ENCODE measurements around the gene FBXO3.
"Not testable (repeated sequence)": the region's sequence is repeated elsewhere in the genome, so short reads cannot be mapped to it uniquely, and the experiment has no call there.

The FBXO3 gene, protein sequence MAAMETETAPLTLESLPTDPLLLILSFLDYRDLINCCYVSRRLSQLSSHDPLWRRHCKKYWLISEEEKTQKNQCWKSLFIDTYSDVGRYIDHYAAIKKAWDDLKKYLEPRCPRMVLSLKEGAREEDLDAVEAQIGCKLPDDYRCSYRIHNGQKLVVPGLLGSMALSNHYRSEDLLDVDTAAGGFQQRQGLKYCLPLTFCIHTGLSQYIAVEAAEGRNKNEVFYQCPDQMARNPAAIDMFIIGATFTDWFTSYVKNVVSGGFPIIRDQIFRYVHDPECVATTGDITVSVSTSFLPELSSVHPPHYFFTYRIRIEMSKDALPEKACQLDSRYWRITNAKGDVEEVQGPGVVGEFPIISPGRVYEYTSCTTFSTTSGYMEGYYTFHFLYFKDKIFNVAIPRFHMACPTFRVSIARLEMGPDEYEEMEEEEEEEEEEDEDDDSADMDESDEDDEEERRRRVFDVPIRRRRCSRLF

DNA sequence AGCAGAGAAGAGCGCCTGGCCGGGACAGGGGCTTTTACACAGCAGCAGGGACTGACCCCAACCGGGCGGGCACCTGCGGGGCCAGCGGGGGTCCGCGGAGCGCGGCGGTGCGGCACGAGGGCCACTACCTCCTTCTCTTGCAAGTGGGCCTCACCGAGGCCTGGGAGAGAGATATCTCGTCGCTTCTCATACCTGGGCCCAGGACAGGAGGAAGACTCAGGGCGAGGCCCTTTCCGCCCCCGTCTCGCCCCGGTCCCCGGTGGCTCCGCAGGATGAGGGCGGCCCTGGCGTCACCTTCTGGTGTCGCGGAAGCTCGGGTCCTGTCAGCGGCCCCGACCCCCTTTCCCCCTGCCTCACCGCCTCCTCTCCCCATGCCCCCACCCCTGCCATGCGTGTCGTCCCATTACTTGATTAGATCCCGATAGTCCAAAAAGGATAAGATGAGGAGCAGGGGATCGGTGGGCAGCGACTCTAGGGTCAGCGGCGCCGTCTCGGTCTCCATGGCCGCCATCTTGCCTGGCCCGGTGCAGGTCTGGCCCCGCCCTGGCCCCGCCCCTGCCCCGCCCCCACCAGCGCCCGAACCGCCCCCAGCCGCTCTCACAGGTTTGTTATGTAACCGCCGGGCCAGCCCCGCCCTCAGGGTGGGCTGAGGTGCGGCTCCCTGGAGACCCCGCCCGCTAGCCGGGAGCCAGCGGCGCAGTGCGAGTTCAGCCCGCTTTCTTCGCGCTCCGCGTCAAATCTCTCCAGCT, at the start of gene FBXO3:
Gene FBXO3, minus strand, starts transcription at position 534 of the 749 bp plus-strand sequence. Its CDS starts 23 bp downstream, at position 511.
- DNase-seq (ENCODE audit: low spot score): peak; percentile 89
- H3K27ac ChIP-seq: peak within 1 kb of the TSS; percentile 78 to 84
- peak within 1 kb of the TSS; percentile 90 for H3K4me3 ChIP-seq
- TF ChIP-seq, protein P1, sequence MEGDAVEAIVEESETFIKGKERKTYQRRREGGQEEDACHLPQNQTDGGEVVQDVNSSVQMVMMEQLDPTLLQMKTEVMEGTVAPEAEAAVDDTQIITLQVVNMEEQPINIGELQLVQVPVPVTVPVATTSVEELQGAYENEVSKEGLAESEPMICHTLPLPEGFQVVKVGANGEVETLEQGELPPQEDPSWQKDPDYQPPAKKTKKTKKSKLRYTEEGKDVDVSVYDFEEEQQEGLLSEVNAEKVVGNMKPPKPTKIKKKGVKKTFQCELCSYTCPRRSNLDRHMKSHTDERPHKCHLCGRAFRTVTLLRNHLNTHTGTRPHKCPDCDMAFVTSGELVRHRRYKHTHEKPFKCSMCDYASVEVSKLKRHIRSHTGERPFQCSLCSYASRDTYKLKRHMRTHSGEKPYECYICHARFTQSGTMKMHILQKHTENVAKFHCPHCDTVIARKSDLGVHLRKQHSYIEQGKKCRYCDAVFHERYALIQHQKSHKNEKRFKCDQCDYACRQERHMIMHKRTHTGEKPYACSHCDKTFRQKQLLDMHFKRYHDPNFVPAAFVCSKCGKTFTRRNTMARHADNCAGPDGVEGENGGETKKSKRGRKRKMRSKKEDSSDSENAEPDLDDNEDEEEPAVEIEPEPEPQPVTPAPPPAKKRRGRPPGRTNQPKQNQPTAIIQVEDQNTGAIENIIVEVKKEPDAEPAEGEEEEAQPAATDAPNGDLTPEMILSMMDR (IDR thresholded peaks at IDR 0.05): no peak

DNA sequence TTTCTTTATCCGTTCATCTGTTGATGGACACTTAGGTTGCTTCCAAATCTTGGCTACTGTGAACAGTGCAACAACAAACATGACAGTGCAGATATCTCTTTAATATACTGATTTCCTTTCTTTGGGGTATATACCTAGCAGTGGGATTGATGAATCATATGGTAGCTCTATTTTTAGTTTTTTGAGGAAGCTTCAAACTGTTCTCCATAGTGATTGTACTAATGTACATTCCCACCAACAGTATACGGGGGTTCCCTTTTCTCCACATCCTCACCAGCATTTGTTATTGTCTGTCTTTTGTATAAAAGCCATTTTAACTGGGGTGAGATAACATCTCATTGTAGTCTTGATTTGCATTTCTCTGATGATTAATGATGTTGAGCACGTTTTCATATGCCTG, 48.7 kb upstream of the FBXO3 start:
- not testable (repeated sequence) for DNase-seq (ENCODE audit: low spot score); H3K4me3 ChIP-seq; H3K27ac ChIP-seq

DNA sequence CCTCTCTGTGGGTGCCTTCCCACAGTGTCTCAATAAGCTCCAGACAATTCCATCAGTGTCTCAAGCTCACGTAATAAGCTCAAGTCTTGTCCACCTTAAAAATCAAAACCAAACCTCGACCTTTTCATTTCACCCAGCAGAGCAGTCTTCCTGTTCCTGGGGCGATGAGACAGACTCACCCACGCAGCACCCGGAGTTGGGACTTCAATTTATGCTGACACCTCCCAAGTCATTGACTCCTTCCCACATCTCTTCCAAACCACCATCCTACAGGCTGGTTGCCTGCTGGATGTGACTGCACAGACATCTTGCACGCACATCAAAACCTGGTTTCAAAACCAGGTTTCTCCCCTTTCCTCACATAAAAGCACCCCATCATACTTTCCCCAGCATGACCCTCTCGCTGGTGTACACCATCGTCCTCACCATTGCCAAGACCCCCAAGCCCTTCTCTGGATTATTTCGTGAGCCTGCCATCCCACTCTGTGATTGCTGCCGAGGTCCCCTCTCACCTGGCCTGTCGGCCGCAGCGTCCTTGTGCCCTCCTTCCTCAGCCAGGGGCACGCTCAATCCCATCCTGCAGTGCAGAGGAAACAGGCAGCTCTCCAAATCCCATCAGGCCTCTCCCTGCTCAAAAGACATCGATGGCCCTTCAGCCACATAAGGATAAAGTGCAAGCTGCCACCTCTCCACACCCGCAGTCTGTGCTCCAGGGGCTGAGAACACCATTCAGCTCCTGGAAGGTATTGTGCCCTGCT, 45.1 kb upstream of the FBXO3 start:
- Histone ChIP-seq H3K27ac (no peak overlapping the region), H3K4me3 (no peak overlapping the region)
- TF ChIP-seq, protein P1 (IDR thresholded peaks at IDR 0.05): no peak
- DNase-seq (ENCODE audit: low spot score): no peak

DNA sequence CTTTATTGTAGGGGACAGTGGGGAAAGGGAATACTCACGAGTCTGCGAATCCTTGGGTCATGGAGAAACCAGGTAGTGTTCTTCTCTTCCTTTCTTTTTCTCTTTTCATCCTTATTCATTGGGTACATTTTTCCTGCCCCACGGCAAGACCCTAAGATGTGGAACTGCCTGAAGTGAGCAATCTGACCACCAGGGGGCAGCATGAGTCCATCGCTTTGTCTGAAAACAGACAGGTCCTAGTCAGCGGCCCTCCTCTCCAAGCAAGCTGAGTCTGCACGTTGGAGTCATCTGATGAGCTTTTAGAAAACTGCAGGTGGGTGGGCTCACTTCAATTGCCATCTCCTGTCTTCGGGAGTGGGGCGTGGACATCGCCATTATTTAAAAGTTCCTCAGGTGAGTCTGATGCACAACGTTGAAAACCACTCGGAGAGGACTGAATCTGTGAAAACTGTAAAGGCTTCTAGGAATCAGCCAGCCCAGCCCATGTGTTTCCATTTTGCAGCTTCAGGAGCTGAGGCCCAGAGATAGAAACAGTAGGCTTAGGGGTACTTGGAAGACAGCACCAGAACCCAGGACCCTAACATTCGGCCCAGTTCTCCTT, 34.0 kb upstream of the FBXO3 start:
- no peak overlapping the region for H3K4me3 ChIP-seq
- no peak overlapping the region for H3K27ac ChIP-seq
- DNase-seq (ENCODE audit: low spot score): peak; percentile 81
- TF ChIP-seq, protein P1 (IDR thresholded peaks at IDR 0.05): peak; percentile 76

DNA sequence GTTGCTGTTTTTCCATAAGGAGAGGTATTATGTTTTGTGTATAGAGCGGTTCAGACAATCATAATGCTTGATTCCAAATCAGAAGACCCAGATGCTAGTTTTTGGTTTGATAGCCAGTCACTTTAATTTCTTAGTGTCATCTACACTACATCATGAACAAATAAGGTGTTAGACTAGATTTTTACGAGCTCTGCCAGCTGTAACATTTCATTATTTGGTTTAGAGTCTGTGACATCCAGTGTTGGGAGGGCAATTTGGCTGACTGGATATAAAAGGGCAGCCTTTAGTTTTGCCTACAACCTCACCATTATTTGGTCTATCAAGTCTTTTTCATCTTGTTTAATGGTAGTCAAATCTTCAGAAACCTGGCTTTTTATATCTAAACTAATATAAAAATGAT, 30.2 kb upstream of the FBXO3 start:
- TF ChIP-seq, protein P1 (IDR thresholded peaks at IDR 0.05): no peak
- no peak for DNase-seq (ENCODE audit: low spot score)
- Histone ChIP-seq H3K27ac (no peak overlapping the region), H3K4me3 (no peak overlapping the region)

DNA sequence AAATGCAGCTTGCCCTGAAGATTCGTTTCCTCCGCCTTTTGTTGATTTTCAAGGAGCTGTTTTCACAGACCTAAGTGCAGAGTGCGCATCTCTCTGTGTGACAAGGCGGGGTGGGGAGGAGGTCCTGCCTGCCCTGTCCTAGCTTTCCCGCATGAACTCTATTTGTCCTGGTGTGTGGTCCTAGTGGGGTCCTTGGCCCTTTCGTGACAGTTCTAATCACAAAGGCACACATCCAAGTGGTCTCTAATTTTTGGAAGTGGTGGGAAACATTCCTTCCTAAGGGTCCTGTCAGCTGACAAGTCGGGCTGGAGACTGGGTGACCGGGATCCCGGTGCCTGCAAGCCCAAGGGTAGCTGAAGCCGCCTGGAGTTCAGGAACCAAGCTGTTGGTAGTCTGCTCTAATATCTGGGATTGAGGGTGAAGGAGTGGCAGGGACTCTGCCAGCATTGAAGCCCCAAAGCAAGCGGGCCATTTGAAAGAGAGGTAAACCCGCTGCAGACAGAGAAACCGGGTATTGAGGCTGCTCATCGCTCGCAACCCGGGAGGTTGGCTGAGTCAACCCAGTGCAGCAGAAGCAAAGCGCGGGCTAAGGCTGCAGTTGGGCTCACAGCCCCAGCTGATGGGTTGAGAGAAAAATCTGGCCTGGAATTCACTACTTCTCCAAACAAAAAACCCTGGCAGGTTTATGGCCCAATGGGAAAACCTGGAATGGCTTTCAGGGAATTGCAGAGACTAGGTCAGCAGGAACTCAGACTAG, 28.1 kb upstream of the FBXO3 start:
- TF ChIP-seq, protein P1 (IDR thresholded peaks at IDR 0.05): no peak
- Histone ChIP-seq H3K4me3 (peak overlapping the region; percentile 48), H3K27ac (no peak overlapping the region)
- no peak for DNase-seq (ENCODE audit: low spot score)
